Fibroblast of upper back skin (primary cell): ENCODE data around the gene ST3GAL3.
"Not testable (repeated sequence)": the region's sequence is repeated elsewhere in the genome, so short reads cannot be mapped to it uniquely, and the experiment has no call there.

Source experiments
- DNase-seq: peaks from one replicate; pipeline ENCODE4 v3.0.0-alpha.2; 2013

The ST3GAL3 gene

DNA sequence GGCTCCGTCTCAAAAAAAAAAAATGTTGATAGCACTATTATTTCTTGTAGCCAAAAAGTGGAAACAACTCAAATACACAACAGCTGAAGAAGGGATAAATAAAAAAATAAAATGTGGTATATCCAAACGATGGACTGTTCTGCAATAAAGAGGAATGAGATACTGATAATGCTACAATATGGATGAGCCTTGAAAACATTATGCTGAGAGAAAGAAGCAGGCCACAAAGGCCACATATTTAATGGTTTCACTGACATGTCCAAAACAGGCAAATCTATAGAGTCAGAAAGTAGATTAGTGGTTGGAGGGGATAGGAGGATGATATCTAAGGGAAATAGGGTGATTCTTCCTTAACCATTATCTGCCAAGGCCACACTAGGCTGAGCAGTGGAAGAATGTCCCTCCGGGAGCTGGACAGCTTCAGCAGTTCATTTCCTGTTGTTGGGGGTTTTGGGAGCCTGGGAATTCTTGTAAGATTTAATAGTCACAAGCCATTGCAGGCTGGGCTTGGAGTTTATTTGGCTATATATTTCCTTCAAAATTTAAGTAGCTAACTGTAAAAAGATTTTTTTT is 53.5 kb downstream of the ST3GAL3 start:
- peak; percentile 23 for DNase-seq

DNA sequence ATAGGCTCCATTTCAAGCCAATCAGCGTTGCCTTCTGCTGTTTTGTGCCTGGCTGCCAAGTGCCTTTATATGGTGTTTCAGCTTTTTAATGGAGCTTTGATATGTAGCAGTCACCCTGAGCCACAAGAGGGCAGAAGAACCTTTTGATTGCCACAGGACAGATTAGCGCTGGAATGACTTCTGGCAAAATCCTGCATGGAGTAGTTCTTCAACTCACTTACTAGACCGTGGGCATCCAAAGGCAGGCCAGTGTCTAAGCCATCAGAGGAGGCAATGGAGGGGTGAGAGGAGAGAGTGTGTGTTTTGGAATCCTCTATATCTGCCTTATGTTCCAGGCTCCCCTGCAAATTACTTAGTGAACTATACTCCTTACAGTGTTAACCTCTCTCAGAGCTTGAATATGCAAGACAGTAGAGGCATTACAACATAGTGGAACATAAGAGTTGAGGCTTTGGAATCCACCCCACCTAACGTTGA is 56.2 kb downstream of the ST3GAL3 start:
- DNase-seq = peak; percentile 89

DNA sequence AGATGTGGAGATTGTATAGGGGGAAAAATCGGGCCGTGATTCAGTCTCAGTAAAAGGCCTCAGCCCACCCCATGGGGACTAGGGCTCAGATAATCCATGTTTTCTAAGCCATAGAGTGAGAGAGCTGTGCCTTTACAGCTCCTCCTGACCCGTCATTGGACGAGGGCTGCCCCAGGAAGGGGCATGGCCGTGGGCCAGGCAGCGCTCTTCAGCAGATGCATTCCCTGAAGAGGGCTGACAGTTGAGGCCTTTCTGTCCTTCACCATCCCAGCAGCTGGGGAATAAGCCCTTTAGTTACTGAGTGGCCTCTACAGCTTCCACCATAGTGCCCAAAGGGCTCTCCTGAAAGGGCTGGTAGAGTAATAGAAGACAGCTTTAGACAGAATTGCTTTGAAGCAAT is 57.2 kb downstream of the ST3GAL3 start:
- no peak for DNase-seq

GRCh38 chr1:43766086-43766784 is 58.9 kb downstream of the ST3GAL3 start:
- DNase-seq = no peak

DNA sequence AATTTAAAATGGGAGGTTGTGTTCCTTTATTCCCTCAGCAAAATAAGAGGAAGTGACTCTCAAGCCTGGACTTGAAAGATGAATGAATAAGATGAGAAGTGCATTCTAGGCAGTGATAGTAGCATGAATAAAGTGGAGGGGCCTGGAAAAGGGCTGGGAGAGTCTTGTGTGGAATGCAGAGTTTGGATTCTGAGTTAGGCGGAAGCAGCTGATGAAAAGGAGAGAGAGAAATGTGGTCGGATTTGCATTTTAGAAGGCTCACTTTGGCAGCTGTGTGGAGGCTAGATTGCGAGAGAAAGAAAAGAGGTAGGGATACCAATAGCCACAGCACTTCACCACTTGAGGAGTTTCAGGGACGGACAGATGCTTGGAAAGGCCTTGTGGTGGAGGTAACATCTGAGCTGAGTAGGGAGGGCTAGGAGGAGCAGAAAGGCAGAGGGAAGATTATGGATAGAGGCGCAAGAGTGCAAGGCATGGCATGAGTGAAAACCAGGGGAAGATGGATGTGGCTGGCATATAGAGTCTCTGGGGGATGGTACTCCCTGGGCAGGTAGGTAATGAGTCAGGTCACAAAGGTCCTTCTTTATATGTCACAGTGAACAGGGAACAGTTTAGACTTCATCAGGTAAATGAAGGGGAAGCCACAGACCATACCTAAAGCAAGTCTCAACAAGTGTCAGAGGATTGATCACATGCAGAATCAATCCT is 59.6 kb downstream of the ST3GAL3 start:
- peak; percentile 50 for DNase-seq

DNA sequence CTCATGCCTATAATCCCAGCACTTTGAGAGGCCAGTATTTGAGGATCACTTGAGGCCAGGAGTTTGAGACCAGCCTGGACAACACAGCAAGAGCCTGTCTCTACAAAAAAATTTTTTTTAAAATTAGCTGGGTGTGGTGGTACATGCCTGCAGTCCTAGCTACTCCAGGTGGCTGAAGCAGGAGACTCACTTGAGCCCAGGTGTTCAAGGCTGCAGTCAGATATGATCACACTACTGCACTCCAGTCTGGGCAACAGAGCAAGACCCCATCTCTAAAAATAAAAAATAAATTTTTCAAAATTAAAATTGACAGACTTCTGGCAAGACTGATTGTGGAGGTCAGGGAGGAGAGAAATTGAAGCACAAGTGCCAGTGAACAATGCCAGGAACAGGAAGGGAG is 60.8 kb downstream of the ST3GAL3 start:
- DNase-seq = no peak

DNA sequence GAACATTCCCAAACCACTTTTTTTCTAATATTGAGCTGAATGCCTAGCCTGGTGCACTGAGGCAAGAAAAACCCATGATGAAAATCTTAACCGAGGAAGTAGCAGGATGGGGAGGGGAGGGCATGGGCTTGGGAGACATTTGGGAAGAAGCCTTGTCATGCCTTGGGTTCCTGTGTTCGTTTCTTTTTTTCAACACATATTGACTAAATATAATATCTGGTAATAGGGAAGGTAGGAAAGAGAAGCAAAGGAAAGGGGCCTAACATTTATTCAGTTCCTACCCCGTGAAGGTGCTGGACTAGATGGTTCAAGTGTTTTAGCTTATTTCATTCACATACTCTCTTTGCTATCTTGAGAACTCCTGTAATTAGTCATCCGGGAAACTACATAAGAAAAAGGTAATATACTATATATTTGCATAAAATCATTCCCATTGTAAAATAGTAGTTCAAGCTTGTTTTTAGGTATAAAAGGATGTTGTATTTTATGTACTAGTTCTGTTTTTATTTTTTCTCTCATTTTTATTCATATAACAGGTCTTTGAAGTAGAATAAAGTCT is 62.1 kb downstream of the ST3GAL3 start:
- no peak for DNase-seq

- no peak for DNase-seq
These were observed 62.8 kb downstream of the ST3GAL3 start for GRCh38 chr1:43770111-43770510.

DNA sequence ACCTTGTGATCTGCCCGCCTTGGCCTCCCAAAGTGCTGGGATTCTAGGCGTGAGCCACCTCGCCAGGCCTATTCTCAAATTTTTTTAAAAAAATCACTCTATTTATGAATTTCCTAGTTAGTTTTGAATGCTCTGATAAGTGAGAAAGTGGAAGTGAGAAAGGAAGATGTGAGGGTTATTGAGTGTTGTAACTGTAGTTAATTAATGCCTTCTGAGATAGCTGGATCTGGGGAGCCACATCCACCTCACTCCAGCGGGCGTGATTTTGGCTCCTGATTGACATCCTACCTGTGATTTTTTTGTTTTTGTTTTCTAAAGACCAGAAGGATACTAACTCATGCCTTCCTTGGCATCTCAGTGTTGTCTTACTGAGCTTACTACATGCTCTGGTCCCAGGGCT is 65.6 kb downstream of the ST3GAL3 start:
- DNase-seq = no peak

GRCh38 chr1:43773821-43774220 is 66.5 kb downstream of the ST3GAL3 start:
- DNase-seq = no peak

GRCh38 chr1:43774359-43774758 is 67.0 kb downstream of the ST3GAL3 start:
- peak; percentile 65 for DNase-seq

DNA sequence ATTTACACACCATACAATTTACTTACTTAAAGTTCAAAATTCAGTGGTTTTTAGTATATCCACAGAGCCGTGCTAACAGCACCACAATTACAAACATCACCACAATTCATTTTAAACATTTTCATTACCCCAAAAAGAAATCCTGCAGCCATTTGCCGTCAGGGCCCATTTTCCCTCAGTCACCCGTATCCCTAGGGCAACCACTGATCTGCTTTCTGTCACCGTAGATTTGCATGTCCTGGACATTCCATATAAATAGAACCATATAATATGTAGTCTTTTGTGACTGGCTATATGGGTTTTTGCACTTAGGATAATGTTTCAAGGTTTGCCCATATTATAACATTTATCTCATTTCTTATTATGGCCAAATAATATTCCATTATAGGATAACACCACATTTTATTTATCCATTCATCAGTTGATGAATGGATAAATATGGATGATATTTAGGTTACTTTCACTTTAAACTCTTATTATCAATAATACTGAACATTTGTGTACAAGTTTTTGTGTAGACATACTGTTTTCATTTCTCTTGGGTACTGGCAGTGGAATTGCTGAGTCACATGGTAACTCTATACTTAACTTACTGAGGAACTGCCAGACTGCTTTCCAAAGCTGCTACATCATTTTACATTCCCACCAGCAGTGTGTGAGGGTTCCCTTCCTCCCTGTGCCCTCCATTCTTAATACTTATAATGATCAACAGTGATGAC is 68.9 kb downstream of the ST3GAL3 start:
- DNase-seq = peak; percentile 72

DNA sequence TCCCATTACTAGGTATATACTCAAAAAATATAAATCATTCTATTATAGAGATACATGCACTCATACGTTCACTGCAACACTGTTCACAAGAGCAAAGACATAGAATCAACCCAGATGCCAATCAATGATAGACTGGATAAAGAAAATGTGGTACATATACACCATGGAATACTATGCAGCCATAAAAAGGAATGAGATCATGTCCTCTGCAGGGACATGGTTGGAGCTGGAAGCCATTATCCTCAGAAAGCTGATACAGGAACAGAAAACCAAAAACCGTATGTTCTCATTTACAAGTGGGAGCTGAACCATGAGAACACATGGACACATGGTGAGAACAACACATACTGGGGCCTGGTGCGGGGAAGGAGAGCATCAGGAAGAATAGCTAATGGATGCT is 70.6 kb downstream of the ST3GAL3 start:
- not testable (repeated sequence) for DNase-seq

- DNase-seq = no peak
These were observed 71.9 kb downstream of the ST3GAL3 start for GRCh38 chr1:43779266-43779665.

DNA sequence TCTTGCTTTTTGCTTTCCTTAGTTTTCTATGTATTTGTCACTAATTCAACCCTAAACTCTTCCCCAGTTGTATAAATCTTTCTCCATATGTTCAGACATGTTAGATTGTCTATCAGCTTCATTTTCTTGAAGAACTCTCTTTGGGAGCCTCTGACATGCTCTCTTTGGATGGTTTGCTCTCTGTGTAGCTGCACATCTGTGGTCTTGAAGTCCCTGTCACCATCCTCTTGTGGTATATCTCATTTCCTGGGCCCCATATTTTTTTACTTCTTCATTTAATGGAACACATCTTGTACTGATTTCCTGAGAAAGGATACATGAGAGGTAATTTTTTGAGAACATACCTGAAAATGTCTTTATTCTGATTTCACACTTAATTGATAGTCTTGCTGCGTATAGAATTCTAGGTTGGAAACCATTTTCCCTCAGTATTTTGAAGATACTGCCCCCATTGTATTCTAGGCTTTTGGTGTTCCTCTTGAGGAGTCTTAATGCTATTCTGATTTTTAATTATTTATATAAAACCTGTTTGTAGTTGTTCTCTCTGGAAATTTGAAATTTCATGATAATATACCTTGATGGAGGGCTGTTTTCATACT is 72.6 kb downstream of the ST3GAL3 start:
- DNase-seq = no peak

DNA sequence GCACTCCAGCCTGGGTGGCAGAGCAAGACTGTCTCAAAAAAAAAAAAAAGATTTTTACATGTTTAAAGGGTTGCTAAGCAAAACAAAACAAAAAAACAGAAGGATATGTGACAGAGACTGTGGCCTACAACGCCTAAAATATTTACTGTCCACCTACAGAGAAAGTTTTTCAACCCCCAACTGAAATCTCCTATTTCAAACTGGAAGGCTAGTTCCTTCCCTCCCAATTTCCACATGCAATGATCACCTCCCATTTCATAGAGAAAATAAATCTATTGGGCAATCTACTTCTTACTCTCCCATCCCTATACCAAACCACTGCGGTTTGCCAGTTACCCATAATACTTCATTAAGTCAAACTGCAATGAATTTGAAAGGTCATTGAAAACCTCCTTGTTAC is 74.2 kb downstream of the ST3GAL3 start:
- DNase-seq = no peak

GRCh38 chr1:43783096-43783670 is 75.8 kb downstream of the ST3GAL3 start:
- no peak for DNase-seq

- DNase-seq = no peak
These were observed 76.4 kb downstream of the ST3GAL3 start for GRCh38 chr1:43783671-43784205.

GRCh38 chr1:43786201-43786958 is 79.0 kb downstream of the ST3GAL3 start:
- no peak for DNase-seq

- DNase-seq = peak; percentile 62
These were observed 79.6 kb downstream of the ST3GAL3 start for GRCh38 chr1:43786960-43787359.
